GM15510 (cell line): ENCODE measurements around the gene MOB3B.

Experiments
- POLR2A ChIP-seq: IDR thresholded peaks from 3 replicates; pipeline ENCODE4 v1.6.1; 2011; ENCODE audit warnings: borderline replicate concordance; ENCODE audit not compliant: insufficient read length; ENCODE audit errors: extremely low read depth

The MOB3B gene

GRCh38 chr9:27529316-27530278, at the start of gene MOB3B:
Gene MOB3B, minus strand, starts transcription at chr9:27529814. Its CDS starts 74,264 bp downstream, at chr9:27455550.
- no peak for TF ChIP-seq POLR2A

GRCh38 chr9:27573634-27574590, 44.3 kb upstream of the MOB3B start:
- peak; percentile 63 for TF ChIP-seq POLR2A

- TF ChIP-seq POLR2A: peak; percentile 70
Measured at GRCh38 chr9:27572918-27573633, 43.5 kb upstream of the MOB3B start, which contains the start of gene C9orf72. Gene C9orf72, minus strand, starts transcription at chr9:27573481. Its CDS starts 6,361 bp downstream, at chr9:27567120.

DNA sequence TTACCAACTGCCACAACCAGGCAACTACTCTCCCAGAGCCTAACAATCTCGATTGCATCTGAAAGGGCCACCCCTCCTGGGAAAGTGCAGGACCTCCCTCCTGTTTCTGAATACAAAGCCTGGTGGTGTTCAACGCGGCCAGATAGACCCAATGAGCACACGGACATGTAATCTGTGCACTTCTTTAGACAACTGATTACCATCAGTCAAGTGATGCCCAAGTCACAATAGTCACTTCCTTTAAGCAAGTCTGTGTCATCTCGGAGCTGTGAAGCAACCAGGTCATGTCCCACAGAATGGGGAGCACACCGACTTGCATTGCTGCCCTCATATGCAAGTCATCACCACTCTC, 42.9 kb upstream of the MOB3B start:
- TF ChIP-seq POLR2A: no peak

- no peak for TF ChIP-seq POLR2A
Measured at GRCh38 chr9:27572061-27572460, 42.4 kb upstream of the MOB3B start.

DNA sequence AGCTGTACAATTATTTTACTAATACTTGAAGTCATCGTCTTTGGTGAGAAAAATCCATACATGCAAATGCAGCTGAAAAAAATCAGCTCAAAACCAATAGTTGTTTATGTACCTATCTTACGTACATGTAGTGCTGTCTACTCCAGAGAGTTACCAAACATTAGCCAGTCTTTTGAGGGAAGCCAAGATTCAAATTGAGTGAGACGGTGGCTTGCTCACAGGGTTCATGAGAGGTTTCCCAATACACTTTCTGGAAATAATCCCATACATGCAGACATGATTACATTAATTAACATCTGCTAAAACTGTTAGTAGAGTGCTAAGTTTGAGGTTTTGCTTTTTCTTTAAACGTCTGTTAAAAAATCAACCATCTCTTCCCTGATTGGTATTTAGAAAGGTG, 41.4 kb upstream of the MOB3B start:
- no peak for TF ChIP-seq POLR2A

GRCh38 chr9:27569406-27569805, 39.8 kb upstream of the MOB3B start:
- TF ChIP-seq POLR2A: no peak

- no peak for TF ChIP-seq POLR2A
Measured at GRCh38 chr9:27566118-27566517, 36.5 kb upstream of the MOB3B start.

DNA sequence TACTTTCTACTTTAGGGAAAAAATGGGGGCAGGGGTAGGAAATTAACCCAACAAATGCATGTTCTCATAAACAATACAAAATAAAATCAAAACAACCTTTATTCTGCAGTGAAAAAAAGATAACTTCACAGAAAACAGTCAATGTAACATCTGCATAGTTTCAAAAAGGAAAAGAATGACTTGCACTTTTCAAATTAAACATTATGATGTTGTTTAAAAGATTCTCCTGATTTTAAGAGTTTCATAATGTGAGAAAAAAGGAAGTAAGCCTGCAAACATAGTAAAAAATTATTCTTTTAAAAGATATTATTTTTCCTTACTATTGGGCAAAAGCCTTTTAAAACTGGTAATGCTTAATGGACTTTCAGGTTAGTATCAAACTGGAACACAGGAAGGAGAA, 36.1 kb upstream of the MOB3B start:
- TF ChIP-seq POLR2A: no peak

DNA sequence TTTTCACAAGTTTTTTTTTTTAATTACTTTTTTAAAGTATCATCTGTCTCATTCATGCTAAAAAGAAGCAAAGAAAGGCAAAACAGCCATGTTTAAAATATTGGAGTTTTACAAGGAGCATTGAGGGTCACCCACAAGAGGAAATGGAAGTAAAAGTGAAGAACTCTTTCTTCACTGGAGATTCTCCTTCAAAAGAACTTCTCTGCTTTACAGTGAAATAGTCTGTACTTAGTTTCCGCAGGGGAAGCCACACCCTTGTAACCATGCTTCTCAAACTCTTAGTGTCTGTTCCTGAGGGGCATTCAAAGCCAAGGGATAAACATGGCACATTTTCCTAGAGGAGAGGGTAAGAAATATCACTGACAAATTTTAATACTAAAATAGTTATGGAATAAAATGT, 35.1 kb upstream of the MOB3B start:
- TF ChIP-seq POLR2A: no peak

DNA sequence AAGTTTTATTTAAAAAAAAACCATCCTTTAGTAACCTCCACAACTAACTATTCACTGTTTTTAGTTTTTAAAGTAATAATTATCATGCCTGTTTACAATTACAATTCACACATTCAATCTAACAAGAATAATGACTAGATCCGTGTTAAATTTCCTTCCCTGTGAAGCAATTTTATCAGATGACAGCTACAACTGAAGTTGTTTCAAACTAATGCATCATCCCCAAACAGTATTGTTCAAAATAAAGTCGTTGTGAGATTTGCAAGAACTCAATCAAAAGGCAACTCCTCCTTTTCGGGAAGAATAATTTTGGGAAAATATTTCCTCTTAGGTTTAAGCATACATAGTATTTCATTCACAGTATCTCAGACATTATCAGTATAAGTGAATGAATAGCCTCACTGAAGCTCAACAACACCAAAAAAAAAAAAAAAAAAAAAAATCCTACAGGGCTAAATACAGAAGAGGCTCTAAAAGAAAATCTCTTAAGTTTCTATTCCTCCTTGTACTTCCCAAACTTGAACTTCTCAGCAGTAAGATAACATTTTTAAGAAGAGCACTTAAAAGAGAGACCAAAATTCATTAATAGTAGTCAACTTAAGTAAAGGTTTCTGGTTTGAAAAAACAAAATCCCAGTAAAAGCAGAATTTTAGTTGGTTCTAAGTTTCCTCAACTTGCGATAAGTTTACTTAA, 34.3 kb upstream of the MOB3B start:
- no peak for TF ChIP-seq POLR2A

GRCh38 chr9:27561685-27562084, 32.1 kb upstream of the MOB3B start:
- TF ChIP-seq POLR2A: no peak

DNA sequence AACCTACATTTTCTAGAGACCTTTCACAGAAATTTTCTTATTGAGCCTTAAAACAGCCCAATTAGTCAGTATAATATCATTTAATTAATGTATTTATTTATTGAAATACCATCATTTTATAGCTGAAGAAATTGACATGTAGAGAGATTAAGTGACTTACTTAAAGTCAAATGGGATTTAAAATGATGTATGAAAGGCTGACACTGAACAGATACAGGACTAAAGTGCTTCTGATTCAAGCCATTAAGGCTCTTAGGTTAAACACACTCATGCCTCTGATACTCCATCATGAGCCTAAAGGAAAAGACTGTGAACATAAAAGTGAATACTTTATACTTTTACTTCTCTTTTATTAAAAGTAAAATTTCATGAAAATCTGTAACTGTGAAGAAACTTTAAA, 30.8 kb upstream of the MOB3B start:
- no peak for TF ChIP-seq POLR2A

- TF ChIP-seq POLR2A: no peak
Measured at GRCh38 chr9:27558307-27558706, 28.7 kb upstream of the MOB3B start.
